Measurements from ENCODE around the gene NPHP1. TPM values are rescaled to one million over a fixed set of nuclear protein-coding genes. Genes with fewer than 3 reads are reported as not detected.
"Not testable (repeated sequence)": the region's sequence is repeated elsewhere in the genome, so short reads cannot be mapped to it uniquely, and the experiment has no call there.

The NPHP1 gene
- total and polyA plus RNA-seq, 5 experiments from 2014 or later, result 0.40 to 1.6 (median 0.96) TPM

DNA sequence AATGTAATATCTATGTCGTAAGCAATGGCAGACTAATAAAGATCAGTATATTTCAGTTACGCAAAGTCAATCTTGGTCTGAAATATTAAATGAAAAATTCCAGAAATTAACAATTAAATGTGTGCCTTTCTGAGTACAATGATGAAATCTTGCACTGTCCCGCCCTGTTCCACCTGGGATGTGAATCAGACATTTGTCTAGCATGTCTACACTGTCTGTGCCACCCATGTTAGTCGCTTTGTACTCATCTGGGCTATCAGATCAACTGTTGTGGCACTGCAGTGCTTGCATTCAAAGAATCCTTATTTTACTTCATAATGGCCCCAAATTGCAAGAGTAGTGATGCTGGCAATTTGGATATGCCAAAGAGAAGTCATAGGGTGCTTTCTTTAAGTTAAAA, 114.6 kb downstream of the NPHP1 start:
- ATAC-seq, POLR2A ChIA-PET, H3K4me3 Mint-ChIP-seq: not testable (repeated sequence)

GRCh38 chr2:110083757-110084156, 121.1 kb downstream of the NPHP1 start:
- H3K27me3 Mint-ChIP-seq, H3K9me3 Mint-ChIP-seq, ATAC-seq, H3K4me1 Mint-ChIP-seq, DNase-seq, POLR2A ChIA-PET, H3K4me3 Mint-ChIP-seq, H3K36me3 Mint-ChIP-seq, H3K27ac Mint-ChIP-seq: not testable (repeated sequence)

More for the DNA sequence above, 114.6 kb downstream of the NPHP1 start:
- not testable (repeated sequence) for H3K36me3 Mint-ChIP-seq, H3K9me3 Mint-ChIP-seq, H3K27ac Mint-ChIP-seq, H3K4me1 Mint-ChIP-seq, DNase-seq, H3K27me3 Mint-ChIP-seq

DNA sequence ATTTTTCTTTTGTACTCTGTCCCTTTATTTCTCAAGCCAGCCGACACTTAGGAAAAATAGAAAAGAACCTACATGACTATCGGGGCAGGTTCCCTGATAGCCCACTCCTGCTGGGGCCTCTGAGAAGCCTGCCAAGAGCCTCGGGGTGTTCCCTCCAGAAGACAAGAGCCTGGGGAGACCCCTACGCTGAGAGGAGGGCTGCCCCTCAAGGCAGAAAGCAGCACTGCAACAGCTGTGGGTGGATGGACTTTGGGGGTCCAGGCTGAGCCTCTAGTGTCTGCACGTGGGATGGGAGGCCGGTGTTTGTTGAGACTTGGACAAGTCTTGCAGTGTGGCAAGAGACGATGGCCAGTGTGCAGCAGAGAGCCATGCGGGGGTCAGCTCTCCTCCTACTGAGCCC, 121.7 kb downstream of the NPHP1 start:
- H3K36me3 Mint-ChIP-seq, H3K4me1 Mint-ChIP-seq, ATAC-seq, H3K4me3 Mint-ChIP-seq, H3K9me3 Mint-ChIP-seq, DNase-seq, H3K27me3 Mint-ChIP-seq, H3K27ac Mint-ChIP-seq, POLR2A ChIA-PET: not testable (repeated sequence)

- H3K4me3 Mint-ChIP-seq, DNase-seq, H3K9me3 Mint-ChIP-seq, H3K27me3 Mint-ChIP-seq, H3K4me1 Mint-ChIP-seq, POLR2A ChIA-PET, H3K36me3 Mint-ChIP-seq, H3K27ac Mint-ChIP-seq, ATAC-seq: not testable (repeated sequence)
These were observed 126.7 kb downstream of the NPHP1 start for GRCh38 chr2:110078104-110078503.

GRCh38 chr2:110075896-110076295, 128.9 kb downstream of the NPHP1 start:
- DNase-seq, H3K4me1 Mint-ChIP-seq, H3K4me3 Mint-ChIP-seq, POLR2A ChIA-PET, H3K27ac Mint-ChIP-seq, H3K9me3 Mint-ChIP-seq, H3K36me3 Mint-ChIP-seq, H3K27me3 Mint-ChIP-seq, ATAC-seq: not testable (repeated sequence)

Small RNA genes within 50 kb of the gene (microRNA-seq; reads per million reads assigned to microRNA genes)
- gene MIR4436B1 (ENCODE audit: borderline microRNAs expressed), result not detected

Other genes with a start within 250 kb of the NPHP1 start
- under 1 TPM; 0.55 to 0.88 TPM for gene MALL, start 89.2 kb downstream of the NPHP1 start, total RNA-seq
- not detected for gene MALL, start 89.2 kb downstream of the NPHP1 start, polyA plus RNA-seq
- gene MTLN, start 7.5 kb upstream of the NPHP1 start, total RNA-seq, result 10 to 100 TPM; 35.1 to 41.7 TPM
- gene MTLN, start 7.5 kb upstream of the NPHP1 start, polyA plus RNA-seq, result 100 to 1,000 TPM; 125 to 186 (median 143) TPM

Measured in naive thymus-derived CD8-positive, alpha-beta T cell (primary cell).